Breast epithelium (tissue), 4 donors: Measurements from ENCODE around the gene LSAMP. TPM values are rescaled to one million over a fixed set of nuclear protein-coding genes. Genes with fewer than 3 reads are reported as not detected.

ENCODE experiments used
- DNase-seq, 2 donors: peaks; one replicate each; pipeline ENCODE4 v3.0.0-alpha.2; 2019; ENCODE audit warnings: low spot score in 2 of 2
- H3K27ac ChIP-seq, 2 donors: fragments of 200-600 bp; sonication (generic) in 1 of 2; one replicate each; pipeline ENCODE4 v1.5.1; 2016 to 2019; ENCODE audit warnings: mild to moderate bottlenecking in 1 of 2
- H3K27me3 ChIP-seq, 2 donors: fragments of 200-600 bp; sonication (generic) in 1 of 2; one replicate each; pipeline versions ENCODE4 v1.5.1 to v1.6.0; 2017 to 2019; ENCODE audit warnings: control low read depth in 1 of 2, mild to moderate bottlenecking in 1 of 2
- H3K36me3 ChIP-seq: fragments of 200-600 bp; one replicate; pipeline ENCODE4 v1.5.1; 2019
- H3K4me1 ChIP-seq, 2 donors: fragments of 200-600 bp; sonication (generic); one replicate each; pipeline ENCODE4 v1.5.1; 2016 to 2019; ENCODE audit warnings: control low read depth in 1 of 2
- H3K4me3 ChIP-seq, 3 donors: fragments of 200-600 bp; sonication (generic); 1 replicate in 2 of 3; 2 replicates in 1 of 3; pipeline ENCODE4 v1.5.1; 2016 to 2019; ENCODE audit warnings: mild to moderate bottlenecking in 3 of 3, moderate library complexity in 2 of 3
- H3K9me3 ChIP-seq, 2 donors: fragments of 200-600 bp; sonication (generic) in 1 of 2; one replicate each; pipeline ENCODE4 v1.5.1; 2016 to 2019; ENCODE audit warnings: control low read depth in 1 of 2
- CTCF ChIP-seq, 3 donors: fragments of 450-650 bp; IDR thresholded peaks; one replicate each; pipeline ENCODE4 v1.5.1; 2016 to 2017; ENCODE audit warnings: antibody characterized with exemption in 3 of 3, mild to moderate bottlenecking in 3 of 3, moderate library complexity in 3 of 3
- POLR2A ChIP-seq: fragments of 450-650 bp; IDR thresholded peaks from one replicate; pipeline ENCODE4 v1.6.1; 2016; ENCODE audit warnings: antibody characterized with exemption, mild to moderate bottlenecking, moderate library complexity
- POLR2AphosphoS5 ChIP-seq, 3 donors: sonication (generic); formaldehyde crosslinking; IDR thresholded peaks; one replicate each; pipeline ENCODE4 v1.6.1; 2017; ENCODE audit warnings: antibody characterized with exemption in 3 of 3
- intact Hi-C: fragments of 100-400 bp; cut with DNase I; formaldehyde crosslinking; loops from one replicate; pipeline ENCODE4 v1.15.1; 2023; ENCODE audit warnings: low total_unique reads
- total RNA-seq, 3 donors: library from RNA; depleted of rRNA; stranded (reverse); fragments of >200 nt; gene quantifications; one replicate each; pipeline ENCODE4 v1.1.0, GENCODE V29; 2016

Gene LSAMP
- total RNA-seq, 3 donors from 2014 or later, result 1.6 to 3.8 (median 3.5) TPM

- H3K4me3 ChIP-seq, result no peak overlapping the region
- no peak for DNase-seq
- H3K36me3 ChIP-seq, result no peaks in the 10 kb centered on the region
- no peaks in the 10 kb centered on the region for H3K9me3 ChIP-seq
- H3K4me1 ChIP-seq, result no peaks in the 10 kb centered on the region
- no peaks in the 10 kb centered on the region for H3K27me3 ChIP-seq
- no peak for TF ChIP-seq POLR2AphosphoS5 (IDR thresholded peaks at IDR 0.05)
- TF ChIP-seq CTCF (IDR thresholded peaks at IDR 0.05), result no peak
- no peak for TF ChIP-seq POLR2A
- intact Hi-C loops, result no loop called here
- H3K27ac ChIP-seq, result no peak overlapping the region
These were observed 21.9 kb downstream of the LSAMP start for GRCh38 chr3:116423374-116423773.

GRCh38 chr3:116417151-116417550 is 28.1 kb downstream of the LSAMP start:
- H3K27ac ChIP-seq, result no peak overlapping the region
- H3K27me3 ChIP-seq, result no peaks in the 10 kb centered on the region
- intact Hi-C loops, result no loop called here
- no peaks in the 10 kb centered on the region for H3K9me3 ChIP-seq
- H3K4me1 ChIP-seq, result no peaks in the 10 kb centered on the region
- no peaks in the 10 kb centered on the region for H3K36me3 ChIP-seq
- H3K4me3 ChIP-seq, result no peak overlapping the region
- no peak for TF ChIP-seq POLR2A
- TF ChIP-seq POLR2AphosphoS5 (IDR thresholded peaks at IDR 0.05), result no peak
- TF ChIP-seq CTCF (IDR thresholded peaks at IDR 0.05), result no peak
- DNase-seq, result no peak

GRCh38 chr3:116413319-116413718 is 32.0 kb downstream of the LSAMP start:
- Histone ChIP-seq H3K4me1 (no peaks in the 10 kb centered on the region), H3K9me3 (no peaks in the 10 kb centered on the region), H3K36me3 (no peaks in the 10 kb centered on the region), H3K27me3 (no peaks in the 10 kb centered on the region), H3K4me3 (no peak overlapping the region), H3K27ac (no peak overlapping the region)
- no peak for TF ChIP-seq POLR2A
- no peak for TF ChIP-seq POLR2AphosphoS5 (IDR thresholded peaks at IDR 0.05)
- TF ChIP-seq CTCF (IDR thresholded peaks at IDR 0.05), result no peak
- intact Hi-C loops, result no loop called here
- DNase-seq, result no peak

DNA sequence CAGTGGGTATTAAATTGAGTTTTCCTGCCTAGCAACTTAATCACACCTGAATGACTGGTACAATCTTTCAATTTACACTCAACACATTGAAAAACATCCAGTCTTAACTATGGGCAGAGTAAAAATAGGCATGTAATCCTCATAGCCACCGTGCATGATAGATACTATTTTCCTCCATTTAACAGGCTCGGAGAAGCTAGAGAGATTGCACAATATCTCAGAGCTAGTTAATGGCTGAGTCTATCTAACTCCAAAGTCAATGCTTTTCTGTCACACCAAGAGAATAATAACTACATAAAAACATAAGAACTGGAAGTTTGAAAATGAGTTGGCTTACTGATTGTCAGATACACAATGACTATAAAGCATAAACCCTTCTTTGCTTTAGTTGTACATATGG is 36.8 kb downstream of the LSAMP start:
- no peaks in the 10 kb centered on the region for H3K36me3 ChIP-seq
- TF ChIP-seq CTCF (IDR thresholded peaks at IDR 0.05) (no peak), POLR2A (no peak), POLR2AphosphoS5 (IDR thresholded peaks at IDR 0.05) (no peak)
- intact Hi-C loops, result no loop called here
- H3K4me3 ChIP-seq, result no peak overlapping the region
- no peak for DNase-seq
- no peaks in the 10 kb centered on the region for H3K9me3 ChIP-seq
- no peaks in the 10 kb centered on the region for H3K4me1 ChIP-seq
- no peaks in the 10 kb centered on the region for H3K27me3 ChIP-seq
- H3K27ac ChIP-seq, result no peak overlapping the region

DNA sequence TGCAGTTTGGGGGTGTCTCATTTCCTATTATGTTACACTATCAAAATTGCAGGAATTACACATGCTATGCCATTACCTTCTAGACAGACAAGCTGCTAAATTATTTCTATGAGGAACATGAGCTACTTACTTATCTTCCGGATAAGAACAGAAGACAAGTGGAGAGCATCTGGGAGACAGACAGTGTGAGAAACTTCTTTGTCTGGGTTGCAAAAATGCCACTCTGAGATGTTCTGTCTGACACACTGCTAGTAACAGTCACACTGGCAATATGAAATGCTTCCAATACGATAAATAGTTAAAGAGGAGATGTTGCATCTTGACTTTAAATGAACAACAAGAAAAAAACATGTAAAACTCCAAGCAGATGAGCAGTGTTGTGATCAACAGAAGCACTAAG is 40.1 kb downstream of the LSAMP start:
- H3K36me3 ChIP-seq, result no peaks in the 10 kb centered on the region
- no peak for TF ChIP-seq POLR2A
- intact Hi-C loops, result no loop called here
- no peak overlapping the region for H3K27ac ChIP-seq
- H3K4me3 ChIP-seq, result no peak overlapping the region
- no peaks in the 10 kb centered on the region for H3K4me1 ChIP-seq
- no peak for DNase-seq
- H3K9me3 ChIP-seq, result no peaks in the 10 kb centered on the region
- no peaks in the 10 kb centered on the region for H3K27me3 ChIP-seq

DNA sequence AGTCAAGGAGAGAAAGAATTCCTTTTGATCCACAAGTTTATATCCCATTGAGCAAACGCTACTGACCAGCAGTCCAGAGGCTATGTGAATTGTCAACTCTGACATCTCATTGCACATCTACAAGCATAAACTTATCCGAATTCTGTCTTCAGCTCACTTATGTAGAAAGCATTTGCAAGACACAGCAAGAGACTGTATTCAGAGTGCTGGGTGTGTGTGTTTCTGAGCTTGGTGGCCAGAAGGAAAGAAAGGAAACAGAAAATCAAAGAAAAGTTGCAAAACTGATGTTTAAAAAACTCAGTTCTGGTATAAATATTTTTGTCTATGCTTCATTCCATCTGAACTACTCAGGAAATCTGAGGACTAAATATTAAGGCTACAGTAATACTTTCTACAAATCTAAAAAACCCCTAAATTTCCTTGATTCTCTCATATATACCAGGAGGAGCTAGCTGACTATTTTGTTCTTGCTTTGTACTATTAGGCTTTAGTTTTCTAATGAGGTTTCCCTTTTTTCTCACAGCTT is 45.5 kb downstream of the LSAMP start:
- TF ChIP-seq CTCF (IDR thresholded peaks at IDR 0.05) (no peak), POLR2A (no peak), POLR2AphosphoS5 (IDR thresholded peaks at IDR 0.05) (no peak)
- Histone ChIP-seq H3K4me1 (no peaks in the 10 kb centered on the region), H3K27ac (no peak overlapping the region)

More for the DNA sequence above, 45.5 kb downstream of the LSAMP start:
- intact Hi-C loops, result loop anchor here (5.0 kb wide), 1 partner anchor 1548 kb away; no protein-coding TSS in a partner anchor
- DNase-seq, result no peak
- H3K4me3 ChIP-seq, result no peak overlapping the region
- H3K27me3 ChIP-seq, result no peaks in the 10 kb centered on the region
- H3K9me3 ChIP-seq, result no peaks in the 10 kb centered on the region
- H3K36me3 ChIP-seq, result no peaks in the 10 kb centered on the region
